Keratinocyte (primary cell): ENCODE measurements around the gene ASTL. TPM values are rescaled to one million over a fixed set of nuclear protein-coding genes. Genes with fewer than 3 reads are reported as not detected.

ENCODE experiments used
- DNase-seq: peaks from one replicate; pipeline ENCODE4 v3.0.0-alpha.2; 2011; ENCODE audit warnings: low read depth, missing footprints, low spot score
- FAIRE-seq: peaks from 2 replicates; lab custom pipeline; 2011; peaks lifted over from hg19 to GRCh38; lab: Jason Lieb, UNC
- H2AFZ ChIP-seq: 2 replicates; pipeline ENCODE4 v1.6.0; 2012; ENCODE audit warnings: low read length, control low read depth, inconsistent platforms; ENCODE audit not compliant: control insufficient read depth
- H3K27ac ChIP-seq: 2 replicates; pipeline ENCODE4 v1.5.1; 2011; ENCODE audit warnings: low read length; ENCODE audit not compliant: control insufficient read depth, insufficient read depth
- H3K27me3 ChIP-seq: 3 replicates; pipeline ENCODE4 v1.6.0; 2011; ENCODE audit warnings: low read length; ENCODE audit not compliant: control insufficient read depth, insufficient read depth; ENCODE audit errors: extremely low read depth
- H3K36me3 ChIP-seq, 2 experiments: 2 replicates in 1 of 2; 3 replicates in 1 of 2; pipeline ENCODE4 v1.5.1; 2011; ENCODE audit warnings: low read length in 2 of 2, mild to moderate bottlenecking in 1 of 2; ENCODE audit not compliant: control insufficient read depth in 2 of 2, insufficient read depth in 2 of 2; ENCODE audit errors: extremely low read depth in 1 of 2
- H3K4me1 ChIP-seq: 3 replicates; pipeline ENCODE4 v1.5.1; 2011; ENCODE audit warnings: low read length; ENCODE audit not compliant: control insufficient read depth, insufficient read depth; ENCODE audit errors: extremely low read depth
- H3K4me2 ChIP-seq: 3 replicates; pipeline ENCODE4 v1.6.0; 2011; ENCODE audit warnings: low read depth, low read length; ENCODE audit not compliant: control insufficient read depth, insufficient read depth; ENCODE audit errors: extremely low read depth
- H3K4me3 ChIP-seq, 3 experiments: fragments of 200-600 bp in 1 of 3; sonication (generic) in 1 of 3; 2 replicates in 2 of 3; 3 replicates in 1 of 3; pipeline ENCODE4 v1.5.1; 2011 to 2016; ENCODE audit warnings: low read length in 3 of 3, mild to moderate bottlenecking in 3 of 3, control low read depth in 2 of 3, inconsistent platforms in 1 of 3, low read depth in 1 of 3, mixed read lengths in 1 of 3, mixed run types in 1 of 3, moderate library complexity in 1 of 3; ENCODE audit not compliant: control insufficient read depth in 2 of 3, insufficient read depth in 2 of 3; ENCODE audit errors: extremely low read depth in 1 of 3
- H3K79me2 ChIP-seq: 2 replicates; pipeline ENCODE4 v1.6.0; 2012; ENCODE audit warnings: low read length; ENCODE audit not compliant: control insufficient read depth, insufficient read depth
- H3K9ac ChIP-seq: 3 replicates; pipeline ENCODE4 v1.6.0; 2011; ENCODE audit warnings: low read length; ENCODE audit not compliant: control insufficient read depth, insufficient read depth; ENCODE audit errors: extremely low read depth
- H3K9me1 ChIP-seq: 3 replicates; pipeline ENCODE4 v1.6.0; 2011; ENCODE audit warnings: low read length; ENCODE audit not compliant: control insufficient read depth, insufficient read depth; ENCODE audit errors: extremely low read depth
- H3K9me3 ChIP-seq: 2 replicates; pipeline ENCODE4 v1.5.1; 2012; ENCODE audit warnings: low read depth, low read length; ENCODE audit not compliant: control insufficient read depth
- H4K20me1 ChIP-seq: 3 replicates; pipeline ENCODE4 v1.6.0; 2011; ENCODE audit warnings: low read length; ENCODE audit not compliant: control insufficient read depth, insufficient read depth; ENCODE audit errors: extremely low read depth
- CTCF ChIP-seq, 3 experiments: IDR thresholded peaks in 1 of 3; conservative IDR thresholded peaks in 1 of 3; optimal IDR thresholded peaks in 1 of 3; 2 replicates in 2 of 3; 3 replicates in 1 of 3; pipeline versions ENCODE3 to v1.5.1; 2011; ENCODE audit warnings: low read length in 3 of 3, mild to moderate bottlenecking in 3 of 3, moderate library complexity in 2 of 3, control low read depth in 1 of 3, inconsistent platforms in 1 of 3; ENCODE audit not compliant: insufficient read depth in 2 of 3; ENCODE audit errors: extremely low read depth in 1 of 3
- EZH2 ChIP-seq: IDR thresholded peaks from one replicate; pipeline ENCODE4 v1.6.1; 2012; ENCODE audit warnings: inconsistent platforms, mild to moderate bottlenecking, low read length, moderate library complexity
- dilution Hi-C: fragments of 300-500 bp; cut with MboI; formaldehyde crosslinking; loops from one replicate; pipeline ENCODE4 v1.7.0; 2020; ENCODE audit warnings: low sequenced_read_pairs; ENCODE audit not compliant: extremely low pct_ligation_motif_present
- polyA plus RNA-seq, 5 experiments: library from polyadenylated mRNA; depleted of rRNA in 3 of 5; stranded (reverse) in 3 of 5; stranded (forward) in 1 of 5; unstranded in 1 of 5; fragments of >200 nt; gene quantifications; 1 replicate in 1 of 5; 2 replicates in 3 of 5; 3 replicates in 1 of 5; pipeline versions ENCODE4 v1.2.1 to v1.2.3, GENCODE V29; 2011 to 2012; ENCODE audit warnings: missing spikeins in 2 of 5, low read depth in 1 of 5, low replicate concordance in 1 of 5

The ASTL gene
- polyA plus RNA-seq, 1 donor (not counting 4 experiments of a cell fraction or from before 2014, with no cell fraction given): not detected

DNA sequence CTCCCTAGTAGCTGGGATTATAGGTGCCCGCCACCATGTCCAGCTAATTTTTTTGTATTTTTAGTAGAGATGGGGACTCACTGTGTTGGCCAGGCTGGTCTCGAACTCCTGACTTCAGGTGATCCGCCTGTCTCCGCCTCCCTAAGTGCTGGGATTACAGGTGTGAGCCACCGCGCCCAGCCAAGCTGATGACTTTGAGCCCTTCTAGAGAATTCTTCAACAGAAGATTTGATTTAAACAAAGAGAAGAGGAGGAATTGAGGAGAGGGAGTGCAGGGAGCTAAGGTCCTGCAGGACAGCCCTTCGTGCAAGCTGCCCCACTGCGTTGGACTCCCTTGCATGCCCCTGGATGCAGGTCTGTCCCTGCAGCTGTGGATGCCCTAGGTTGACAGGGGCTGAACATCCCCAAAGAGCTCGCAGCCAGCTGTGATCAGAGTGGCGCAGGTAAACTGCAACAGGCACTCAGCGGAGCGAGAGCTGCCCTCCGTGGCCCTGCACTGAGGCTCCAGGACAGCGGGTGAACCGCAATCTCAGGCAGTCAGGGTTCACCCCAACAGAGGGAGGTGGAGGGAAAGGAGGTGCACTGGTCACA lies 35.6 kb downstream of the ASTL start:
- FAIRE-seq: no peak
- DNase-seq: no peak
- dilution Hi-C loops: no loop called here

GRCh38 chr2:96100893-96101304 lies 37.4 kb downstream of the ASTL start:
- H3K4me1 ChIP-seq: no peaks in the 10 kb centered on the region
- H3K9me3 ChIP-seq: peaks cover 3% of the 10 kb centered on the region
- TF ChIP-seq CTCF (optimal IDR thresholded peaks at IDR 0.05 in 1 of 3, IDR thresholded peaks at IDR 0.05 in 1 of 3, conservative IDR thresholded peaks at IDR 0.05 in 1 of 3; ENCODE audit: extremely low read depth in 1 of 3, insufficient read depth in 2 of 3, low read length in 3 of 3) (no peak), EZH2 (no peak)
- FAIRE-seq (no peak), DNase-seq (no peak)
- no peak overlapping the region for H3K4me2 ChIP-seq
- H3K4me3 ChIP-seq: no peak overlapping the region
- H3K27me3 ChIP-seq: peaks cover 3% of the 10 kb centered on the region
- no peaks in the 10 kb centered on the region for H3K36me3 ChIP-seq
- H3K79me2 ChIP-seq: no peaks in the 10 kb centered on the region
- H4K20me1 ChIP-seq: no peaks in the 10 kb centered on the region
- no peak overlapping the region for H3K27ac ChIP-seq
- no peak overlapping the region for H3K9ac ChIP-seq
- H3K9me1 ChIP-seq: no peaks in the 10 kb centered on the region
- dilution Hi-C loops: no loop called here
- no peak overlapping the region for H2AFZ ChIP-seq

More for the DNA sequence above, 35.6 kb downstream of the ASTL start:
- no peak overlapping the region for H3K4me2 ChIP-seq
- no peaks in the 10 kb centered on the region for H3K36me3 ChIP-seq
- H3K27me3 ChIP-seq: peaks cover 3% of the 10 kb centered on the region
- H3K4me3 ChIP-seq: no peak overlapping the region
- H3K27ac ChIP-seq: no peak overlapping the region
- TF ChIP-seq EZH2 (no peak), CTCF (optimal IDR thresholded peaks at IDR 0.05 in 1 of 3, IDR thresholded peaks at IDR 0.05 in 1 of 3, conservative IDR thresholded peaks at IDR 0.05 in 1 of 3; ENCODE audit: extremely low read depth in 1 of 3, insufficient read depth in 2 of 3, low read length in 3 of 3) (no peak)
- no peak overlapping the region for H3K9ac ChIP-seq
- H3K9me3 ChIP-seq: peaks cover 3% of the 10 kb centered on the region
- H3K4me1 ChIP-seq: no peaks in the 10 kb centered on the region
- no peaks in the 10 kb centered on the region for H3K9me1 ChIP-seq
- H3K79me2 ChIP-seq: no peaks in the 10 kb centered on the region
- H4K20me1 ChIP-seq: no peaks in the 10 kb centered on the region
- no peak overlapping the region for H2AFZ ChIP-seq
